Cardiac fibroblast (primary cell): ENCODE measurements around the gene SLC35E3.

Experiments used
- DNase-seq, 2 donors: peaks; one replicate each; pipeline versions ENCODE4 v3.0.0 to v3.0.0-alpha.2; 2010; ENCODE audit warnings: low read depth in 2 of 2
- H3K4me3 ChIP-seq, 2 donors: replicated peaks in 1 of 2; 1 replicate in 1 of 2; 2 replicates in 1 of 2; pipeline ENCODE4 v1.5.1; 2011; ENCODE audit warnings: low read depth in 2 of 2, low read length in 2 of 2, mild to moderate bottlenecking in 2 of 2, moderate library complexity in 1 of 2
- TF ChIP-seq, protein P1 (sequence below): IDR thresholded peaks from one replicate; pipeline ENCODE4 v1.5.1; 2011; ENCODE audit warnings: low read depth, mild to moderate bottlenecking, low read length, inconsistent platforms

SLC35E3 gene

GRCh38 chr12:68746572-68747180 is 700 bp downstream of the SLC35E3 start:
- TF ChIP-seq, protein P1, sequence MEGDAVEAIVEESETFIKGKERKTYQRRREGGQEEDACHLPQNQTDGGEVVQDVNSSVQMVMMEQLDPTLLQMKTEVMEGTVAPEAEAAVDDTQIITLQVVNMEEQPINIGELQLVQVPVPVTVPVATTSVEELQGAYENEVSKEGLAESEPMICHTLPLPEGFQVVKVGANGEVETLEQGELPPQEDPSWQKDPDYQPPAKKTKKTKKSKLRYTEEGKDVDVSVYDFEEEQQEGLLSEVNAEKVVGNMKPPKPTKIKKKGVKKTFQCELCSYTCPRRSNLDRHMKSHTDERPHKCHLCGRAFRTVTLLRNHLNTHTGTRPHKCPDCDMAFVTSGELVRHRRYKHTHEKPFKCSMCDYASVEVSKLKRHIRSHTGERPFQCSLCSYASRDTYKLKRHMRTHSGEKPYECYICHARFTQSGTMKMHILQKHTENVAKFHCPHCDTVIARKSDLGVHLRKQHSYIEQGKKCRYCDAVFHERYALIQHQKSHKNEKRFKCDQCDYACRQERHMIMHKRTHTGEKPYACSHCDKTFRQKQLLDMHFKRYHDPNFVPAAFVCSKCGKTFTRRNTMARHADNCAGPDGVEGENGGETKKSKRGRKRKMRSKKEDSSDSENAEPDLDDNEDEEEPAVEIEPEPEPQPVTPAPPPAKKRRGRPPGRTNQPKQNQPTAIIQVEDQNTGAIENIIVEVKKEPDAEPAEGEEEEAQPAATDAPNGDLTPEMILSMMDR: no peak
- peak; percentile 75 to 79 for DNase-seq
- H3K4me3 ChIP-seq: peak overlapping the region; percentile 81 to 84

DNA sequence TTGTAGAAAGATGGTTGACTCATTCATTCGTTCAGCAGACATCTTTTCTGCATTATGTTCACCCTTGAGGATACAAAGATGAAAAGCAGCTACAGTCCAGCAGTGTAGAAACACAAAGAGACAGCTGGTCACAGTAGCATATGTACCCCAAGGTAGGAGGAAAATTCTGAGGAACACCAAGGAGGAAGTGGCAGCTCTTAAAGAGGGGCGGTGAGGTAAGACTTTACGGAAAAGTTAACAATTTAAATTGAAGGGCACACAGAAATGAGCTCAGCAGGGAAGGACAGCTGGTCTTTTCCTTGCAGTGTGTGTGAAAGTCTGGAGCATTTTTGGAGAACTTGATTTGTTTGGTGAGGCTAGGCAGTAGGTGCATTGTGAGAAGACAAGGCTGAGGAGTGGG is 3.5 kb downstream of the SLC35E3 start:
- TF ChIP-seq, protein P1: no peak
- no peak for DNase-seq
- H3K4me3 ChIP-seq: no peak overlapping the region

DNA sequence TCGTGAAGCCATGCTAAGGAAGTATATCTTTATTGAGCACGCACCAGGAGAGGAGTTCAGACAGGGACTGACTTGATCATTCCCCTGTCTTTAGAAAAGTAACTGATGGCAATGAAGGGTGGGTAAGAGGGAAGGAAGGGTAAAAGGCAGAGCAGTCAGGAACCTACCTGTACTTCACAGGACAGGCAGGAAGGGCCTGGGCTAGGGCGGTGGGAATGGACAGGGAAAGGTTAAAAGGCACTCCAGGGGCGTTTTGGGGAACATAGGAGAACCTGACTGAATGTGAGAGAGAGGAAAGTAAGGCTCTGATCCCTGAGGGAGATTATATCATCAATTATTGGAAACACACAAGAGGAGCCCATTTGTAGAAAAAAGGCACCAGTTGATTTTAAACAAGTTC is 3.9 kb downstream of the SLC35E3 start:
- DNase-seq: no peak
- H3K4me3 ChIP-seq: no peak overlapping the region
- TF ChIP-seq, protein P1: no peak

- TF ChIP-seq, protein P1: no peak
- no peak for DNase-seq
- no peak overlapping the region for H3K4me3 ChIP-seq
These were observed 4.5 kb downstream of the SLC35E3 start for GRCh38 chr12:68750506-68750905.

GRCh38 chr12:68755536-68756243 is 9.7 kb downstream of the SLC35E3 start:
- no peak overlapping the region for H3K4me3 ChIP-seq
- DNase-seq: no peak
- TF ChIP-seq, protein P1: no peak

DNA sequence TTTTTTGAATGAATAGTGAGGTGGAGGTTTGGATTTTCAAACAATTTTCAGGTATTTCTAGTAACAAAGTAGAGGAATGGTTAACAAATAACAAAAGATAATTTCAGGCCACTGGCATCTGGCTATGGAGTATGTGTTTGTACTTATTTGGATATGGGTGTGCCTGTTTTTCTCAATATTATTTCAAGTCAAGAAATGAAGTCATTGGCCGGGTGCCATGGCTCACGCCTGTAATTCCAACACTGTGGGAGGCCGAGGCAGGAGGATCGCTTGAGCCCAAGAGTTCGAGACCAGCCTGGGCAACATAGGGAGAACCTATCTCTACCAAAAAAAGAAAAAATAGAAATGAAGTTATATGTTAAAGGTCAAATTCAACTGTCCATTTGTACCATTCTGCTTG is 13.9 kb downstream of the SLC35E3 start:
- no peak overlapping the region for H3K4me3 ChIP-seq
- TF ChIP-seq, protein P1: no peak
- peak; percentile 10 to 21 for DNase-seq
